ENCODE data around the gene PLA2G4A. TPM values are rescaled to one million over a fixed set of nuclear protein-coding genes. Genes with fewer than 3 reads are reported as not detected.

PLA2G4A gene
- total and polyA plus RNA-seq, 2 donors: 3.7 to 4.7 TPM

DNA sequence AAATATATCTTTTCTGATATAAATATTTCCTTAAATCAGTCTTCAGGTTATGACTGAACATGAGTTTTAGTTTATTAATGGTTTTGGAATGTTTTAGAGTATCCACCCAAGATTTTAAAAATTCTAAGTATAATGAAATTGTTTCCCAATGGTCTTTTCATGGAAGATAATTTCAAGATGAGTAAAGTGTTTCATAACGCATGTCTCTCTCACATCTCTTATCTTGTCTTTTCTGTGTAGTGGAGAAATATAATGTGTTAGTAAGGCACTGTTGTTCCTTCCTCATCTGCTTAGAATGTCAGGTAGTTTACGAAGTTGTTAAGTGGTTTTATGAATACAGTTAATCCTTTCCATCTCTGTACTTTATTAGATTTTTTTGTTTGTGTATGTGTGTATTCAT, 49.6 kb downstream of the PLA2G4A start:
- no peaks in the 10 kb centered on the region for H3K4me1 ChIP-seq (ENCODE audit: control insufficient read depth in 2 of 2, insufficient read depth in 2 of 2, low read length in 2 of 2)
- no peak overlapping the region for H3K4me3 ChIP-seq (ENCODE audit: low read length in 2 of 2)
- no peaks in the 10 kb centered on the region for H3K36me3 ChIP-seq (ENCODE audit: control insufficient read depth in 2 of 2, insufficient read depth in 2 of 2, low read length in 1 of 2)
- no peak overlapping the region for H3K27ac ChIP-seq (ENCODE audit: low read depth in 1 of 2, low read length in 1 of 2)
- no peaks in the 10 kb centered on the region for H3K9me3 ChIP-seq (ENCODE audit: control insufficient read depth in 2 of 2, insufficient read depth in 1 of 2, low read length in 1 of 2)
- 97% methylated on average over 2 of the region's 2 CpGs for WGBS
- DNase-seq (ENCODE audit: low read depth in 6 of 9, low spot score in 9 of 9): no peak
- H3K27me3 ChIP-seq (ENCODE audit: control insufficient read depth in 2 of 2, insufficient read depth in 1 of 2, low read length in 1 of 2): no peaks in the 10 kb centered on the region

DNA sequence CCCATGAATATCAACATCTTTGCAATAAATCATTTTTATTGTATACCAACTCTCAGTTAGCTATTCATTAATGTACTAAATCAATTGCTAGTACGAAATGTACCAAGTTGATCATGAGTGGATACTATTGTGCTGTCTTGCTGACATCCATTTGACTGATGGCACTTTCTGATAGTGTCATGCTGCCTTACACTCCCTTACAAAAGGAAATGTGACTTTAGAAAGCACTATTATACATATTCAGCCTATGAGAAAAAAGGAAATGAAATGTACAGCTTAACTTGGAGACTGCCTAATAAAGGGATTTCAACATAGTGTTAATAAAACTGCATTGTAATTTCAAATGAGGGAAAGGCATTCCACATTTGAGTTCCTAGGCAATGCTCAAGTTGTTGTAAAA, 52.2 kb downstream of the PLA2G4A start:
- 93% methylated on average over 1 of the region's 1 CpG for WGBS
- no peaks in the 10 kb centered on the region for H3K36me3 ChIP-seq (ENCODE audit: control insufficient read depth in 2 of 2, insufficient read depth in 2 of 2, low read length in 1 of 2)
- H3K4me1 ChIP-seq (ENCODE audit: control insufficient read depth in 2 of 2, insufficient read depth in 2 of 2, low read length in 2 of 2): no peaks in the 10 kb centered on the region
- no peak overlapping the region for H3K27ac ChIP-seq (ENCODE audit: low read depth in 1 of 2, low read length in 1 of 2)
- H3K27me3 ChIP-seq (ENCODE audit: control insufficient read depth in 2 of 2, insufficient read depth in 1 of 2, low read length in 1 of 2): no peaks in the 10 kb centered on the region
- H3K4me3 ChIP-seq (ENCODE audit: low read length in 2 of 2): no peak overlapping the region
- DNase-seq (ENCODE audit: low read depth in 6 of 9, low spot score in 9 of 9): no peak
- H3K9me3 ChIP-seq (ENCODE audit: control insufficient read depth in 2 of 2, insufficient read depth in 1 of 2, low read length in 1 of 2): no peaks in the 10 kb centered on the region

DNA sequence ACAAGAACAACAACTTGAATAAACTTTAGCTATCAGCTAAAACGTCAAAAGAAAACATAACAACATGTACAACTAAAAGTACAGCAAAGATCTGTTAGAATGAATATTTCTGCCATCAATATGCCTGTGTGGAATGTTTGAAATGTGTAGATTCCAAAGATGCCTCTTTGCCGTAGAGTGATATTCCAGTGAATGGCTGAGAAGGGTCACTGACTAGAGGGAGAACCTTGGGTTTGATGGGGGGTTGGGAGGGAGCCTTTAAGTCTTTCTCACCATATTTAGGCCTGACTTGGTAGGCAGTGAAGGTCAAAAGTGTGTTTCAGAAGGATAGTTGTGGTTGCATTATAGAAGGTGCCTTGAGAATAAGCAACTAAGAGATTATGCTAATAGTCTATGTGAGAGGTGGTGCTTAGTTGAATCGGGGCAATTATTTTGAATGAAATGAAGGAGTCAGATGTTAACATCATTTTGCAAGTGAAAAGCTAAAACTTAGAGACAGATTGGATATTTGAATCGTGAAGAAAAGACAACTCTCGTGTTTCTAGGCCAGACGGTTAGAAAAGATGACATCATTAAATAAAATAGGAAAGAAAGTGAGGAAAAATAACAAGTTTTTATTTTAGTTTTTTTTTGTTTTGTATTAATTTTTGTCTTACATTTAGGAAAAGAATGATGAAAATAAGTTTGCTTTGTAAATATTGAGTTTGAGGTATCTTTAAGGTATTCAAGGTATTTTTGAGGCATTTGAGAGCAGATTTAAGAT, 53.8 kb downstream of the PLA2G4A start:
- Histone ChIP-seq H3K9me3 (ENCODE audit: control insufficient read depth in 2 of 2, insufficient read depth in 1 of 2, low read length in 1 of 2) (no peaks in the 10 kb centered on the region), H3K4me3 (ENCODE audit: low read length in 2 of 2) (no peak overlapping the region), H3K36me3 (ENCODE audit: control insufficient read depth in 2 of 2, insufficient read depth in 2 of 2, low read length in 1 of 2) (no peaks in the 10 kb centered on the region), H3K27ac (ENCODE audit: low read depth in 1 of 2, low read length in 1 of 2) (no peak overlapping the region), H3K4me1 (ENCODE audit: control insufficient read depth in 2 of 2, insufficient read depth in 2 of 2, low read length in 2 of 2) (no peaks in the 10 kb centered on the region), H3K27me3 (ENCODE audit: control insufficient read depth in 2 of 2, insufficient read depth in 1 of 2, low read length in 1 of 2) (no peaks in the 10 kb centered on the region)
- DNase-seq (ENCODE audit: low read depth in 6 of 9, low spot score in 9 of 9): no peak
- 88% methylated on average over 6 of the region's 6 CpGs for WGBS

DNA sequence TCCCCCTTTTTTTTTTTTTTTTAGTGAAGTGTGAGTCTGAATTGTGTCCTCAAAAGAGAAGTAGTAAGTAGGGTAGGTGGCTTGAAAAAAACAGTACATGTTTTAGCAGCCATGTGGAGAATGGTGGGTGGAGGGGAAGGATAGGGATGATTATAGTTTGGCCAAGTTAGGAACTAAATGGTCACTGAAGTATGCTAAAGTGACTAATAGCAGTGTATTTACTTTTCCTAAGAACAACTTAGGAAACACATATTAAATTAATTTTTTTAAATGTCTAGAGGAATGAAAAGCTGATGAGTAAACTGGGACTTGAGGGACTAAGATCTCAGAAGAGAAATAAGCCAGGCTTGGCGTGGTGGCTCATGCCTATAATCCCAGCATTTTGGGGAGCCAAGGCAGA, 55.5 kb downstream of the PLA2G4A start:
- Histone ChIP-seq H3K27me3 (ENCODE audit: control insufficient read depth in 2 of 2, insufficient read depth in 1 of 2, low read length in 1 of 2) (no peaks in the 10 kb centered on the region), H3K36me3 (ENCODE audit: control insufficient read depth in 2 of 2, insufficient read depth in 2 of 2, low read length in 1 of 2) (no peaks in the 10 kb centered on the region), H3K4me1 (ENCODE audit: control insufficient read depth in 2 of 2, insufficient read depth in 2 of 2, low read length in 2 of 2) (no peaks in the 10 kb centered on the region), H3K9me3 (ENCODE audit: control insufficient read depth in 2 of 2, insufficient read depth in 1 of 2, low read length in 1 of 2) (no peaks in the 10 kb centered on the region), H3K4me3 (ENCODE audit: low read length in 2 of 2) (no peak overlapping the region), H3K27ac (ENCODE audit: low read depth in 1 of 2, low read length in 1 of 2) (no peak overlapping the region)
- DNase-seq (ENCODE audit: low read depth in 6 of 9, low spot score in 9 of 9): no peak
- WGBS: 95% methylated on average over 1 of the region's 1 CpG

DNA sequence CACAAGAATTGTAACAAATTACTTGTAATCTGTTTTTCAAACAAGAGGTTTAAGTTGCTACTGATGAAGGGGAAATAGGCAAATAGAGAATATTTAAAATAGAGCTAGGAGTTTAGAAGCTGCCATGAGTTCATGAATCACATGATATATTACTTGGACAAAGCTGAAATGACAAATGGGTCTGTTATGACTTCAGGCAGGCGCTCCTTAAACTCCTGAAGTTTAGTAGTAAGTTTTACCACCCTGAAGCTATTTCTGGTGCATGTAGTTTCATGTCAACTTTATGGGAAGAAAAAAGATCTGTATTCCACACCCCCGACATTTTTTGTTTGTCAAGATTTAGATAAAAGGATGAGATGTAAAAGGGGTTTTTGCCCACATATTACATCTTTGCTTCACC, 58.5 kb downstream of the PLA2G4A start:
- Histone ChIP-seq H3K27ac (ENCODE audit: low read depth in 1 of 2, low read length in 1 of 2) (no peak overlapping the region), H3K4me3 (ENCODE audit: low read length in 2 of 2) (no peak overlapping the region), H3K4me1 (ENCODE audit: control insufficient read depth in 2 of 2, insufficient read depth in 2 of 2, low read length in 2 of 2) (no peaks in the 10 kb centered on the region), H3K9me3 (ENCODE audit: control insufficient read depth in 2 of 2, insufficient read depth in 1 of 2, low read length in 1 of 2) (no peaks in the 10 kb centered on the region), H3K36me3 (ENCODE audit: control insufficient read depth in 2 of 2, insufficient read depth in 2 of 2, low read length in 1 of 2) (no peaks in the 10 kb centered on the region), H3K27me3 (ENCODE audit: control insufficient read depth in 2 of 2, insufficient read depth in 1 of 2, low read length in 1 of 2) (no peaks in the 10 kb centered on the region)
- WGBS: 85% methylated on average over 2 of the region's 2 CpGs
- DNase-seq (ENCODE audit: low read depth in 6 of 9, low spot score in 9 of 9): no peak

DNA sequence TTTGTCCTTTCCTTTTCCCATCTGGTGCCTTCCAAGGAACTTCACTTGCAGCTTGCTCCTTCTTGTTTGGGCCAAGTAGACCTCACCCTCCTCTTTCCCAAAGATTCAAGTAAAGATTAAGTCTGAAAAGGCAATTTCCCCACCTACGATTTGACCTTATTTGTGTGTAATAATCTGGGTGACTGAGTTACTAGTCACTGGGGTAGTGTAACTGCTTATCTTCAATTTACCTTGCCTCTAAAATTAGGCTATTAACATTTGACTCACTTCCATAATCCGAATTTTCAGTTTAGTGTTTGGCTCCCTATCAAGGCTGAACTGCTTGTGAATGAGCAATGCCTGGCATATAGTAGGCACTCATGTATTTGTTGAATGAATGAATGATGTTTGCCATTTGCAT, 59.6 kb downstream of the PLA2G4A start:
- H3K9me3 ChIP-seq (ENCODE audit: control insufficient read depth in 2 of 2, insufficient read depth in 1 of 2, low read length in 1 of 2): no peaks in the 10 kb centered on the region
- H3K4me1 ChIP-seq (ENCODE audit: control insufficient read depth in 2 of 2, insufficient read depth in 2 of 2, low read length in 2 of 2): no peaks in the 10 kb centered on the region
- H3K27me3 ChIP-seq (ENCODE audit: control insufficient read depth in 2 of 2, insufficient read depth in 1 of 2, low read length in 1 of 2): no peaks in the 10 kb centered on the region
- H3K4me3 ChIP-seq (ENCODE audit: low read length in 2 of 2): no peak overlapping the region
- DNase-seq (ENCODE audit: low read depth in 6 of 9, low spot score in 9 of 9): no peak
- 88% methylated on average over 2 of the region's 2 CpGs for WGBS
- no peaks in the 10 kb centered on the region for H3K36me3 ChIP-seq (ENCODE audit: control insufficient read depth in 2 of 2, insufficient read depth in 2 of 2, low read length in 1 of 2)
- no peak overlapping the region for H3K27ac ChIP-seq (ENCODE audit: low read depth in 1 of 2, low read length in 1 of 2)

DNA sequence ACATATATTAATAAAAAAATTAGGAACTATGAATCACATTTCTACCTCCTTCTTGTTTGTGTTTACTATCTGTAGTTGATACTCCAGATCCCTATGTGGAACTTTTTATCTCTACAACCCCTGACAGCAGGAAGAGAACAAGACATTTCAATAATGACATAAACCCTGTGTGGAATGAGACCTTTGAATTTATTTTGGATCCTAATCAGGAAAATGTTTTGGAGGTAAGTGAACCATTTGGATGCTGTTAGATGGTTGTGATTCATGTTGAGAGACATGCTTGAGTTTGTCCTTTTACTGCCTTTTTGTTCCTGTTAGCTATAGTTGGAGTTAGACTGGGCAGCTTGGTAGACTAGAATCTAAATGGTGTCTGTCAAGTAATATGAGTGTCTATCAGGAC, 64.2 kb downstream of the PLA2G4A start:
- Histone ChIP-seq H3K9me3 (ENCODE audit: control insufficient read depth in 2 of 2, insufficient read depth in 1 of 2, low read length in 1 of 2) (no peaks in the 10 kb centered on the region), H3K36me3 (ENCODE audit: control insufficient read depth in 2 of 2, insufficient read depth in 2 of 2, low read length in 1 of 2) (no peaks in the 10 kb centered on the region), H3K4me3 (ENCODE audit: low read length in 2 of 2) (no peak overlapping the region), H3K27ac (ENCODE audit: low read depth in 1 of 2, low read length in 1 of 2) (no peak overlapping the region), H3K27me3 (ENCODE audit: control insufficient read depth in 2 of 2, insufficient read depth in 1 of 2, low read length in 1 of 2) (no peaks in the 10 kb centered on the region), H3K4me1 (ENCODE audit: control insufficient read depth in 2 of 2, insufficient read depth in 2 of 2, low read length in 2 of 2) (no peaks in the 10 kb centered on the region)
- DNase-seq (ENCODE audit: low read depth in 6 of 9, low spot score in 9 of 9): no peak

DNA sequence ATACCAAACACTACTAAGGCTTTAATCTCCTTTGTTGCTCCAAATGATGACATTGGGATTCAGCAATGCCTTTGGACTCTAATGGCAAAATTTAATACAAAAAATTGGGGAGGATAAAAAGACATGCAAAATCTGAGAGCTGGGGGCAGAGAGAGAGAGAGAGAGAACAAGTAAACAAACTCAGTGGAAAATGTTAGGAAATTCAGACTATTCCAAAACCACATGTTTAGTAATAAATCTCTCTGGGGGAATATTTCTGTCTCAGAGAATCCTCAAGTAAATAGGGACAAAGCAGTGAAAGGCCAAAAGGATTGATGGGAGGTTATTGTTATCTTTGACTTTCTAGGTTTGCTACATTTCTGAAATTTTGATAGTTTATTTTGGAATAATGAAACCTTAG, 65.7 kb downstream of the PLA2G4A start:
- Histone ChIP-seq H3K27me3 (ENCODE audit: control insufficient read depth in 2 of 2, insufficient read depth in 1 of 2, low read length in 1 of 2) (no peaks in the 10 kb centered on the region), H3K36me3 (ENCODE audit: control insufficient read depth in 2 of 2, insufficient read depth in 2 of 2, low read length in 1 of 2) (no peaks in the 10 kb centered on the region), H3K9me3 (ENCODE audit: control insufficient read depth in 2 of 2, insufficient read depth in 1 of 2, low read length in 1 of 2) (no peaks in the 10 kb centered on the region), H3K4me1 (ENCODE audit: control insufficient read depth in 2 of 2, insufficient read depth in 2 of 2, low read length in 2 of 2) (no peaks in the 10 kb centered on the region), H3K27ac (ENCODE audit: low read depth in 1 of 2, low read length in 1 of 2) (no peak overlapping the region), H3K4me3 (ENCODE audit: low read length in 2 of 2) (no peak overlapping the region)
- DNase-seq (ENCODE audit: low read depth in 6 of 9, low spot score in 9 of 9): no peak

DNA sequence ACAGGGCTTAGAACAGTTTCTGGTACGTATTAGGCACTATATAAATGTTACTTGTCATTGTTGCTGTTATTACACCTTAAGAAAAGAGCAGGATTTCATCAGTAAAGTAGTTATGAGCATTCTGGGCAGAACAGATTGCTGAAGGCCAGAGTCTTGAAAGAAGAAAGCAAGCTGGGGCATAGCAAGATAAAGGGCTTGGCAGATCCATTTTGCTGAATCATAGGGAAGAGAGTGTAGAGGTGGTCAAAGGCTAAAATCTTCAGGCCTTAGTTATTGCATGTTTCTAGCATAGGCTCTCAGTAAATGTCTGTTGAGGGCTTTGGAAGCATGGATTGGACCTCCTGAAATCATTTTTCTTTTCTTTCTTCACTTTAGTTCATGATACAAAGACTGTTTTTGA, 67.5 kb downstream of the PLA2G4A start:
- H3K4me1 ChIP-seq (ENCODE audit: control insufficient read depth in 2 of 2, insufficient read depth in 2 of 2, low read length in 2 of 2): no peaks in the 10 kb centered on the region
- WGBS: 88% methylated on average over 1 of the region's 1 CpG
- no peaks in the 10 kb centered on the region for H3K36me3 ChIP-seq (ENCODE audit: control insufficient read depth in 2 of 2, insufficient read depth in 2 of 2, low read length in 1 of 2)
- H3K27ac ChIP-seq (ENCODE audit: low read depth in 1 of 2, low read length in 1 of 2): no peak overlapping the region
- no peak overlapping the region for H3K4me3 ChIP-seq (ENCODE audit: low read length in 2 of 2)
- no peaks in the 10 kb centered on the region for H3K9me3 ChIP-seq (ENCODE audit: control insufficient read depth in 2 of 2, insufficient read depth in 1 of 2, low read length in 1 of 2)
- no peak for DNase-seq (ENCODE audit: low read depth in 6 of 9, low spot score in 9 of 9)
- no peaks in the 10 kb centered on the region for H3K27me3 ChIP-seq (ENCODE audit: control insufficient read depth in 2 of 2, insufficient read depth in 1 of 2, low read length in 1 of 2)

DNA sequence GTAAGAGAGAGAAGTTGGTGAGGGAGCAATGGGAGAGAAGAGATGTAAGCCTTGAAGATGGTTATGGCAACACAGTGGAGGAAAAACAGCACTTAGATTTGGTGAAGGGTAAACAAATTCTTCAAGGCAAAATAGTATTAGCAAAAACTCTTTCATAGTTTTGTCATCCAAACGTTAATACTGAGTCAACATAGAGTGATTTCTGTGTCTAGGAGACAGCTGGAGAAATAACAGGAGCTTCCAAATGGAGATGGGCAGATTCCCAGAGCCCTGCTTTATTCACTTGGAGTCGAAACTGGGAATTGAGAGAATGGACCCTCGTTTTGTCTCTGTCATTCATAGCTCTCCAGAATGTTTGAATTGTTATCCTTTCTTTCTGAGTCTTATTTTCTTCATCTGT, 68.3 kb downstream of the PLA2G4A start:
- Histone ChIP-seq H3K36me3 (ENCODE audit: control insufficient read depth in 2 of 2, insufficient read depth in 2 of 2, low read length in 1 of 2) (no peaks in the 10 kb centered on the region), H3K27me3 (ENCODE audit: control insufficient read depth in 2 of 2, insufficient read depth in 1 of 2, low read length in 1 of 2) (no peaks in the 10 kb centered on the region), H3K4me3 (ENCODE audit: low read length in 2 of 2) (no peak overlapping the region), H3K27ac (ENCODE audit: low read depth in 1 of 2, low read length in 1 of 2) (no peak overlapping the region), H3K4me1 (ENCODE audit: control insufficient read depth in 2 of 2, insufficient read depth in 2 of 2, low read length in 2 of 2) (no peaks in the 10 kb centered on the region), H3K9me3 (ENCODE audit: control insufficient read depth in 2 of 2, insufficient read depth in 1 of 2, low read length in 1 of 2) (no peaks in the 10 kb centered on the region)
- DNase-seq (ENCODE audit: low read depth in 6 of 9, low spot score in 9 of 9): no peak
- 92% methylated on average over 3 of the region's 3 CpGs for WGBS
